Natural killer cell treated with Interleukin-12 subunit alpha and Interleukin-12 subunit beta and Interleukin-15 and Interleukin-18, amount 100 ng/mL, for 72 hours (primary cell): ENCODE measurements around the gene HIVEP2. TPM values are rescaled to one million over a fixed set of nuclear protein-coding genes. Genes with fewer than 3 reads are reported as not detected.

Experiments
- ATAC-seq, 2 donors: fragments of 150-1000 bp; cut with Tn5 transposase in 1 of 2; sonication (Bioruptor Pico), chemical (Tn5 transposase) in 1 of 2; 2 replicates each; pipeline ENCODE4 v1.10.0; 2021
- DNase-seq: peaks from one replicate; pipeline ENCODE4 v3.0.0; 2022; ENCODE audit warnings: low spot score
- H3K27ac Mint-ChIP-seq, 2 donors: 1 replicate in 1 of 2; 2 replicates in 1 of 2; pipeline ENCODE4 v1.8.0; 2022; ENCODE audit warnings: mixed read lengths in 2 of 2, mild to moderate bottlenecking in 1 of 2, moderate library complexity in 1 of 2
- H3K27me3 Mint-ChIP-seq, 2 donors: 1 replicate in 1 of 2; 2 replicates in 1 of 2; pipeline ENCODE4 v1.8.0; 2022; ENCODE audit warnings: mixed read lengths in 2 of 2
- H3K36me3 Mint-ChIP-seq: one replicate; pipeline ENCODE4 v1.8.0; 2022; ENCODE audit warnings: mixed read lengths
- H3K4me1 Mint-ChIP-seq, 2 donors: 1 replicate in 1 of 2; 2 replicates in 1 of 2; pipeline ENCODE4 v1.8.0; 2022; ENCODE audit warnings: low read depth in 2 of 2, mixed read lengths in 2 of 2, mild to moderate bottlenecking in 1 of 2
- H3K4me3 Mint-ChIP-seq: one replicate; pipeline ENCODE4 v1.8.0; 2022; ENCODE audit warnings: mixed read lengths
- H3K9me3 Mint-ChIP-seq: 2 replicates; pipeline ENCODE4 v1.8.0; 2022; ENCODE audit warnings: mixed read lengths
- total RNA-seq, 2 donors: library from RNA; stranded (reverse); gene quantifications; one replicate each; pipeline ENCODE4 v1.2.3, GENCODE V29; 2022

HIVEP2 gene
- total RNA-seq, 2 donors from 2014 or later, result 45.7 to 58.1 TPM

DNA sequence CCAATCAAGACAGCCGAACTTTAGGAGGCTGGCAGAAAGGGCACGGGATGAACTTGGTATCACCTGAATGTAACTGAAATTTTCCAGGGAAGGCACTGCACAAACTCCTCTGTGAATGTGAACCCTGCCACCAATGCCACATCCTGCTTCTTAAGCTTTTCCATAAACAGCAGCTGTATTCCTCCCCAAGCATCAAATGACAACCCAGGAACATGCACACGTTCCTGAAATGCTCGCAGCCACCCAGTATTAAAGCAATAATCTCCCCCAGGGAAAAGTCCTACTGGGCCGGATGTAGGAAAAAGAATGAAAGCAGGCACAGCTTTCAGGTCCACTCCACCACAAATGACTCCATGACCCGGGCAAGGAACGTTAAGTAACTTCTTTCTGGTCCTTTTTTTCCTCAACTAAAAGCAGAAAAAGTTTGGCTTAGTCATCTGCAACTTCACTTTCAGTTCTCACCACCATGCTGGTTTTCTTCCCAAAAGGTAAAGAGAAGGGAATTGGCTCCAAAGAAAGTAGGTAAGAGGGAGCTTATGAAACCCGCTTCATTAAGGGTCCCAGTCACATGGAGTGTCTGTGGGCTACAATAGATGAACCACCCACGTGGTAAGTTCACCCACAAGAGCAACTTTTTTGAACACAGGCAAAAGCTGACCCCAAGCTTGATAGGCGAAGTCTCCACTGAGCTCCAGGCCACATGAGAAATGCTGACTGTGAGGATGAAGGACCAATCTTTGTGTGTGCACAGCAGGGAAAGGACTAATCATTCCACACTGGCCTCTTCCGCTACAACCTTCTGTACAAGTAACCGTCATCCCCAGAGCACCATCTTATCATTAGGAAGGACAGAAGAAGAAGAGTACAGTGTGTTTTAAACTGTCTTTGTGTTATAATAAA lies 90.1 kb downstream of the HIVEP2 start:
- Mint-ChIP-seq H3K4me1 (peaks cover 72 to 90% of the 10 kb centered on the region in 2 donors), H3K27ac (peak overlapping the region; percentile 84 to 92), H3K9me3 (peaks cover 4% of the 10 kb centered on the region), H3K4me3 (peak overlapping the region; percentile 81), H3K27me3 (no peaks in the 10 kb centered on the region), H3K36me3 (peaks cover 18% of the 10 kb centered on the region)
- no peak for DNase-seq
- ATAC-seq, result no peak

DNA sequence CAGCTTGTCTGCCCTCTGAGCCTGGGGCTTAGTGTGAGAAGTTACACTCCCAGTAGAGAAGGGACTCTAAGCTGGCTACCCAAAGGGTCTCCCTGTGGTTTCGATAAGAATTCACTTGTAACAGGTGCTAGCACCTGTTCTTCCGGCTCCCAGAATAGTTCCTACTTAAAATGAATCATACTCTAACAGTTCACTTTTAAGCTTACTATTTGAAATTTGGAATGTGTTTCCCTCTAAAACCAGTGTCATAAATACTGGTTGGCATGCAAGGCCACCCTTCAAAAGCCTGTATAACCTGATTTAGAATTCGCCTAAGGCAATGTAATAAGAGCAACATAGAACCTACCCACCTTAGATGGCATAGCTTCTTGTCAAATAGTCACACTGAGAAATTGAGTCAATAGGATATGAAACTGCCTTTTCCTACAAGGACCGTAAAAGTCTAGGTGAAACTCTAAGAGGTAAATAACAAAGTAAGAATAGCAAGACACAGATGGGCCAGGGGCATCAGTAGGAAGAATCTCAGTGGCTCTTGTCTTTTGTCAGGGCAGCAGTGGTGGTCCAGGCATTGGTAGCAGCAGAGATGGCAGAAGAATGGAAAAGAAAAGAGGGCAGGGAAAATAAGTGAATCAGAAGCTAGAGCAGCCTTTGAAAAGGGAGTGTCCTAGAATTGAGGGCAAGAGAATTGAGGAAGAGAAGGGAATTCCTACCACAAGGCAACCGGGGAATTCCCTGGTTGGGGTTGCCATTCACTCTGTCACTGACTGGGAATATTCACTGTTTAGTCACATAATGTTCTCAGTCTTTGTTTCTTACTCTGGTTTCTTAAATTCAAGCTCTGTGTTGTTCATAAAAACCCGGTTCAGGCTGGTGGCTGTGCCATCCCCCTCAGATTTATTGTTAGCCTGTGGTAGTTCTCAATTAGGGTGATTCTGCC lies 91.5 kb downstream of the HIVEP2 start:
- Mint-ChIP-seq H3K27me3 (no peaks in the 10 kb centered on the region), H3K27ac (peak overlapping the region; percentile 84 to 92), H3K4me1 (peaks cover 80 to 93% of the 10 kb centered on the region in 2 donors), H3K9me3 (peaks cover 4% of the 10 kb centered on the region), H3K36me3 (peaks cover 18% of the 10 kb centered on the region), H3K4me3 (peak overlapping the region; percentile 59)
- ATAC-seq, result no peak
- DNase-seq, result no peak

GRCh38 chr6:142851601-142852000 lies 93.4 kb downstream of the HIVEP2 start:
- DNase-seq (no peak), ATAC-seq (peak in 1 of 2 donors; percentile 58)
- no peaks in the 10 kb centered on the region for H3K27me3 Mint-ChIP-seq
- H3K9me3 Mint-ChIP-seq, result peaks cover 4% of the 10 kb centered on the region
- H3K36me3 Mint-ChIP-seq, result peaks cover 18% of the 10 kb centered on the region
- peak overlapping the region; percentile 84 to 92 for H3K27ac Mint-ChIP-seq
- peak overlapping the region; percentile 57 for H3K4me3 Mint-ChIP-seq
- H3K4me1 Mint-ChIP-seq, result peaks cover 74 to 87% of the 10 kb centered on the region in 2 donors

- H3K27ac Mint-ChIP-seq, result peak overlapping the region; percentile 84 to 92
- no peaks in the 10 kb centered on the region for H3K27me3 Mint-ChIP-seq
- peak; percentile 71 for DNase-seq
- peaks cover 4% of the 10 kb centered on the region for H3K9me3 Mint-ChIP-seq
- H3K4me3 Mint-ChIP-seq, result peak overlapping the region; percentile 57
- ATAC-seq, result peak; percentile 90
- H3K4me1 Mint-ChIP-seq, result peaks cover 73 to 87% of the 10 kb centered on the region in 2 donors
- peaks cover 18% of the 10 kb centered on the region for H3K36me3 Mint-ChIP-seq
Measured at GRCh38 chr6:142850679-142851423, 94.1 kb downstream of the HIVEP2 start.

GRCh38 chr6:142848976-142849375 lies 96.0 kb downstream of the HIVEP2 start:
- Mint-ChIP-seq H3K27ac (peak overlapping the region; percentile 84 to 92), H3K4me1 (peaks cover 75 to 87% of the 10 kb centered on the region in 2 donors), H3K36me3 (peaks cover 9% of the 10 kb centered on the region), H3K4me3 (peak overlapping the region; percentile 26), H3K27me3 (no peaks in the 10 kb centered on the region), H3K9me3 (peaks cover 4% of the 10 kb centered on the region)
- ATAC-seq (no peak), DNase-seq (no peak)

DNA sequence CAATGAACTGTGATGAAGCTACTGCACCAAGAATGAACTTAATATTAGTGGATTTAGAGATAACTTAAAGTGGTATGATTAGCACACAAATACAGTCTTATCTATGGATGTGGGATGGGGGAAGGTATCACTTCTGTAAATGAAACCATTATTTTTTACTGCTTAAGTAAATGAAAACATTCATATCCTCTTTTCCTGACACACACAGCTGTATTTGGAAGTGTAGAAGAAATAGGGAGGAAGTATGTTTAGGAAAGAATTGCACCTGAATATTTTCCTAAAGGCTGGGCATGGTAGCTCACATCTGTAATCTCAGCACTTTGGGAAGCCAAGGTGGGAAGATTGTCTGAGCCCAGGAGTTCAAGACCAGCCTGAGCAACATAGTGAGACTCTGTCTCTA lies 96.8 kb downstream of the HIVEP2 start:
- Mint-ChIP-seq H3K36me3 (peaks cover 3% of the 10 kb centered on the region), H3K27ac (peak overlapping the region; percentile 39 to 84), H3K27me3 (no peaks in the 10 kb centered on the region), H3K9me3 (no peaks in the 10 kb centered on the region), H3K4me1 (peaks cover 73 to 85% of the 10 kb centered on the region in 2 donors), H3K4me3 (no peak overlapping the region)
- no peak for ATAC-seq
- DNase-seq, result no peak

- Mint-ChIP-seq H3K9me3 (no peaks in the 10 kb centered on the region), H3K27ac (peak overlapping the region; percentile 100), H3K4me3 (peak overlapping the region; percentile 80), H3K36me3 (no peaks in the 10 kb centered on the region), H3K27me3 (no peaks in the 10 kb centered on the region), H3K4me1 (peaks cover 75 to 88% of the 10 kb centered on the region in 2 donors)
- no peak for ATAC-seq
- no peak for DNase-seq
Measured at GRCh38 chr6:142846883-142847287, 98.1 kb downstream of the HIVEP2 start.

- Mint-ChIP-seq H3K4me1 (peaks cover 76 to 88% of the 10 kb centered on the region in 2 donors), H3K36me3 (no peaks in the 10 kb centered on the region), H3K4me3 (peak overlapping the region; percentile 80), H3K27ac (peak overlapping the region; percentile 100), H3K27me3 (no peaks in the 10 kb centered on the region), H3K9me3 (no peaks in the 10 kb centered on the region)
- DNase-seq (no peak), ATAC-seq (no peak)
Measured at GRCh38 chr6:142846459-142846831, 98.5 kb downstream of the HIVEP2 start.

DNA sequence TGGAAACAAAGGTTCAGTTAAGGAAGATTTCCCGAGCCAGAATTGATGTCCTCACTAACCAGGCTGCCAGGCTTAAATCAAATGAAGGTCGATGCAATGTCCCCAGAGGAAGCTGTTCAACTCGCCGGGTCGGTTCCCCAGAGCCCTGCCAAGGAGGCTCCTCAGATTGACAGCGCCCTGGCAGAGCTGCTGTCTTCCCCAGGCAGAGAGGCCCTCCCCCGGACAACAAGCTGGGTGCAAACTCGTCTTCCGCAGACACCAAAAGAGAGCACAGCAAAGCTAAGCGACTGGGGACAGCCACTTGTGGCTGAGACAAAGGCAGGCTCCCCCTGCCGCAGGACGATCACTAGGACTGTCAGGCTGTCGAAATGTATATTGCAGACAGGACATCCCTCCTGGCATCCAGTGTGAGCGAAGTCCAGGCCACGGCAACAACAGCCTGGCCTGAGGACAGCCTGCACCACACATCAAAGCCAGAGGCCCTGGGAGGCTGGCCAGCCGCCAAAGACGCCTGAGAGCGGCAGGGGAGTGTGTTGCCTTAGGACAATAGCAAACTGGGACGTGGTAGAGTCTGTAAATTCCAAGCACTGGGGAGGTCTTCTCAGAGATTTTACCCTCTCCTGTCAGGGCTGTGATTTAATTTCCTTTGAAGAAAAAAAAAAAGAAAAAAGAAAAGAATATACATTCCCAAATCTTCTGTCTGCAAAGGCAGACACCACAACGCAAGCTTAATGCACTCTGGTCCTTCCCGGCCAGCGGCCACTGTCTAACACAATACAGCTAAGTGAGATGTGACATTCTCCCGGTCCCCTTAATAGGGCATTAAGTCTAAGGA lies 99.1 kb downstream of the HIVEP2 start:
- peak overlapping the region; percentile 80 for H3K4me3 Mint-ChIP-seq
- H3K27ac Mint-ChIP-seq, result peak overlapping the region; percentile 100
- H3K9me3 Mint-ChIP-seq, result no peaks in the 10 kb centered on the region
- no peaks in the 10 kb centered on the region for H3K27me3 Mint-ChIP-seq
- ATAC-seq (peak; percentile 4 to 39), DNase-seq (no peak)
- peaks cover 74 to 86% of the 10 kb centered on the region in 2 donors for H3K4me1 Mint-ChIP-seq
- no peaks in the 10 kb centered on the region for H3K36me3 Mint-ChIP-seq

- no peaks in the 10 kb centered on the region for H3K36me3 Mint-ChIP-seq
- H3K27me3 Mint-ChIP-seq, result no peaks in the 10 kb centered on the region
- ATAC-seq (peak; percentile 30 to 45), DNase-seq (no peak)
- H3K4me3 Mint-ChIP-seq, result peak overlapping the region; percentile 80
- peaks cover 69 to 79% of the 10 kb centered on the region in 2 donors for H3K4me1 Mint-ChIP-seq
- H3K27ac Mint-ChIP-seq, result peak overlapping the region; percentile 100
- no peaks in the 10 kb centered on the region for H3K9me3 Mint-ChIP-seq
Measured at GRCh38 chr6:142845143-142845571, 99.8 kb downstream of the HIVEP2 start.

DNA sequence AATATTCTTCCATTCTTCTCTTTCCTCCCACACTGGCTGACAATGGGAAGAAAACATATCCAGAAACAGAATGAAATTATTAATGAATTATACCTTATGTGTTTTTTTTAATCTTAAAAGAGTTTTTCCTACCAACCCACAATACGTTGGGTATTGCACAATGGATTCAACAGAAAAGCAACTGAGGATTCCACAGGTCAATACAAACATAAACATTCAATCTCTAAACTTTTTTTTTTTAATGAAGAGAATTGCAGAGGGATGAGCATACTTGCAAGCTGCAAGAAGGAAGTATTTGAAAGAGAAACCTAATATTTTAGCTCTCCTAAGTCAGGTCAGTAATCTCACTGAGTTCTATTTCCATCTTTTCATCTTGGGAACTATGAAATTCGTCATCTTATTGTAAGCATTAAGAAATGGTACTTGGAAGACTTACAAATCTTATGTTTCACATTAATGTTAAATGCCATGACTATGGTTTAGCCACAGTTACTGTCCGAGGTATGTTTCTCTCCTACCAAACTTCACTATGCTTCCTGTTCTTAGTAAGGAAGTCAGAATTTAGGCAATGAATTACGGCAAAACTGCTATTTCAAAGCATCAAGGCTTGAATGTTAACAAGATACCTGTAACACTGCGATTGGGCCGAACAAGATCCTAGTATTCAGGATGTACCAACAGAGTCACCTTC lies 100.8 kb downstream of the HIVEP2 start:
- H3K36me3 Mint-ChIP-seq, result no peaks in the 10 kb centered on the region
- H3K9me3 Mint-ChIP-seq, result no peaks in the 10 kb centered on the region
- no peak for DNase-seq
- no peak for ATAC-seq
- peak overlapping the region; percentile 100 for H3K27ac Mint-ChIP-seq
- H3K4me1 Mint-ChIP-seq, result peaks cover 70 to 79% of the 10 kb centered on the region in 2 donors
- no peaks in the 10 kb centered on the region for H3K27me3 Mint-ChIP-seq
- H3K4me3 Mint-ChIP-seq, result peak overlapping the region; percentile 80

DNA sequence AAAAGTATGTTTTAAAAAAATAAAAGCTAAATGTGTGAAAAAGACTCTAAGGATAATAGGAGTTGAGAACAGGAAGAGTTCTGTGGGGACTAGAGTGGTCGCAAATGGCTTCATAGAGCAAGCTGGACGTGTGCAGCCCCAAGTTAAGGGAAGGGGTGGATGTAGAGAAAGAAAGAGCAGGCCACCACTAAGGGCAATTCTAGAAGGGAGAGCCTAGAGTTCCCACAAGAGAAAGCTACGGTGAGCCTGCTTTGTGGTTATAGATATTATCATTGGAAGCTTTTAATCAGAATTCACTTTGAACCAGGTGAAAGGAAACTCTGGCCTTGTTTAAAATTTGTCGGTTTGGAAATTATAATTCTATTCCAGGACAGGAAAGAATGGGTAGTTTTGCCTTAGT lies 101.6 kb downstream of the HIVEP2 start:
- H3K27me3 Mint-ChIP-seq, result no peaks in the 10 kb centered on the region
- H3K4me1 Mint-ChIP-seq, result peaks cover 72 to 81% of the 10 kb centered on the region in 2 donors
- no peaks in the 10 kb centered on the region for H3K9me3 Mint-ChIP-seq
- H3K36me3 Mint-ChIP-seq, result no peaks in the 10 kb centered on the region
- ATAC-seq, result no peak
- peak overlapping the region; percentile 100 for H3K27ac Mint-ChIP-seq
- H3K4me3 Mint-ChIP-seq, result peak overlapping the region; percentile 80
- no peak for DNase-seq
